ENCODE data around the gene DCAF8.

DNA sequence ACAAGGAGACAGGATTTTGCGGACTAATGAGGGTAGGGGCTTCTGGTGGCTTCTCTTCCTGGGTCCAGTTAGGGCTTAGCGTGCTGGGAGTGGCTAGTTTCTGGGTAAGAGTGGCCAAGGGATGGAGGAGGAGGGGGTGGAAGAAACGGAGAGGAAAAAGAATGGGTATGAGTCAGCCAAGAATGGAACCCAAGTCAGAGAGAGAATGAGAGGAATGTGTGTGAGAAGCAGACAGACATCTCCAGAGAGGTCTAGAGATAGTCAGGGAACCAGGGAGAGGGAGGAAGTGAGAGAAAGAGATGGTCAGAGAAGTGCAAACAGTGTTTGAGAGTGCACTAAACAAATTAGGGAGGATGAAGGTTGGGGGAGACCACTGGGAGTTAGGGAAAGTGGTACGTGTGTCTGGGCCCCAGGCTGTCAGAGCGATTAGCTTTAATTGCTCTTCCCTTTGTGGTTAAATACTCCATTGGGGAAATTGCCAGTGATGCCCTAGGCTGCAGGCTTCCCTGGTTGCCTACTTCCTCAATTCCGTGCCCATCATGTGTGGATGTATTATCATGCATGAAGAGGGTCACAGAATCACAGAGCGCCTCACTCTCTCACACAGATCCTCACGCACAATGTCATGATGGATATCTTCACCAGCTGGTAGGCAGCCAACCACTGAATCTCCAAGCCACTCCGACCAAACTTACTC is 55.8 kb downstream of the DCAF8 start:
- TF ChIP-seq POLR2A (IDR thresholded peaks at IDR 0.05) (no peak), CTCF (IDR thresholded peaks at IDR 0.05) (no peak)
